Naive thymus-derived CD4-positive, alpha-beta T cell (primary cell): ENCODE results near the gene TNNI3K. TPM values are rescaled to one million over a fixed set of nuclear protein-coding genes. Genes with fewer than 3 reads are reported as not detected.
A peak's percentile ranks its signal among the peaks of the same experiment; 100 is the strongest.

Experiments
- ATAC-seq: fragments of 150-1000 bp; cut with Tn5 transposase; 2 replicates; pipeline ENCODE4 v1.10.0; 2021; ENCODE audit warnings: mild to moderate bottlenecking, moderate library complexity
- CTCF ChIA-PET: fragments of 350-600 bp; sonication (Branson Sonifier 250); formaldehyde crosslinking; loops from one replicate; lab custom pipeline; 2021; ENCODE audit warnings: antibody characterized with exemption; lab: Charles Lee
- POLR2A ChIA-PET: fragments of 350-600 bp; sonication (Branson Sonifier 250); formaldehyde crosslinking; loops from one replicate; lab custom pipeline; 2021; ENCODE audit warnings: antibody characterized with exemption, inconsistent platforms; lab: Charles Lee
- DNase-seq, 9 donors: peaks; one replicate each; pipeline versions ENCODE4 v3.0.0 to v3.0.0-alpha.2; 2020 to 2022; ENCODE audit warnings: mixed read lengths in 1 of 9
- H3K27ac ChIP-seq: one replicate; pipeline ENCODE4 v1.7.0; 2013; ENCODE audit warnings: mild to moderate bottlenecking, low read depth, low read length, moderate library complexity
- H3K27me3 ChIP-seq, 2 donors: one replicate each; pipeline ENCODE4 v1.7.0; 2013; ENCODE audit warnings: low read length in 2 of 2, mild to moderate bottlenecking in 2 of 2, moderate library complexity in 2 of 2; ENCODE audit not compliant: control insufficient read depth in 2 of 2, insufficient read depth in 2 of 2
- H3K36me3 ChIP-seq, 3 experiments: 1 replicate in 2 of 3; 2 replicates in 1 of 3; pipeline ENCODE4 v1.7.0; 2013; ENCODE audit warnings: low read length in 3 of 3, mild to moderate bottlenecking in 3 of 3, moderate library complexity in 1 of 3; ENCODE audit not compliant: insufficient read depth in 3 of 3, control insufficient read depth in 2 of 3
- H3K4me1 ChIP-seq, 2 donors: one replicate each; pipeline ENCODE4 v1.7.0; 2013; ENCODE audit warnings: low read length in 2 of 2, mild to moderate bottlenecking in 2 of 2, moderate library complexity in 1 of 2; ENCODE audit not compliant: control insufficient read depth in 2 of 2, insufficient read depth in 2 of 2
- H3K4me3 ChIP-seq: 2 replicates; pipeline ENCODE4 v1.7.0; 2013; ENCODE audit warnings: mild to moderate bottlenecking, low read length
- H3K9me3 ChIP-seq, 3 experiments: 1 replicate in 2 of 3; 2 replicates in 1 of 3; pipeline ENCODE4 v1.7.0; 2013; ENCODE audit warnings: low read length in 3 of 3; ENCODE audit not compliant: control insufficient read depth in 2 of 3
- H3K27ac Mint-ChIP-seq, 9 donors: one replicate each; pipeline ENCODE4 v1.8.0; 2020 to 2022; ENCODE audit warnings: mixed read lengths in 9 of 9, mild to moderate bottlenecking in 8 of 9, moderate library complexity in 5 of 9, inconsistent platforms in 2 of 9
- H3K27me3 Mint-ChIP-seq, 5 donors: one replicate each; pipeline ENCODE4 v1.8.0; 2021 to 2022; ENCODE audit warnings: mixed read lengths in 5 of 5, mild to moderate bottlenecking in 1 of 5
- H3K36me3 Mint-ChIP-seq, 5 donors: one replicate each; pipeline ENCODE4 v1.8.0; 2020 to 2022; ENCODE audit warnings: mixed read lengths in 5 of 5, mild to moderate bottlenecking in 3 of 5, inconsistent platforms in 1 of 5
- H3K4me1 Mint-ChIP-seq, 7 donors: one replicate each; pipeline ENCODE4 v1.8.0; 2020 to 2022; ENCODE audit warnings: mixed read lengths in 7 of 7, mild to moderate bottlenecking in 3 of 7, inconsistent platforms in 1 of 7
- H3K4me3 Mint-ChIP-seq, 10 donors: one replicate each; pipeline ENCODE4 v1.8.0; 2020 to 2022; ENCODE audit warnings: mild to moderate bottlenecking in 10 of 10, mixed read lengths in 10 of 10, moderate library complexity in 6 of 10, inconsistent platforms in 2 of 10
- H3K9me3 Mint-ChIP-seq, 11 donors: one replicate each; pipeline ENCODE4 v1.8.0; 2020 to 2022; ENCODE audit warnings: mixed read lengths in 11 of 11, mild to moderate bottlenecking in 4 of 11, inconsistent platforms in 1 of 11, moderate library complexity in 1 of 11
- intact Hi-C, 2 donors: fragments of 100-400 bp; cut with micrococcal nuclease; formaldehyde crosslinking; loops; one replicate each; pipeline ENCODE4 v1.15.1; 2023
- polyA plus RNA-seq, 2 donors: library from polyadenylated mRNA; unstranded; fragments of 300-500 nt; fragmentation: Illumina TruSeq; gene quantifications; one replicate each; pipeline ENCODE4 v1.2.3, GENCODE V29; 2021
- total RNA-seq, 6 experiments: library from RNA in 5 of 6; stranded (reverse) in 5 of 6; gene quantifications; 1 replicate in 5 of 6; 2 replicates in 1 of 6; pipeline ENCODE4 v1.2.3 and lab custom pipeline; 2021 to 2026

The TNNI3K gene
- total and polyA plus RNA-seq, 7 experiments from 2014 or later = 0.41 TPM; not detected in 6

DNA sequence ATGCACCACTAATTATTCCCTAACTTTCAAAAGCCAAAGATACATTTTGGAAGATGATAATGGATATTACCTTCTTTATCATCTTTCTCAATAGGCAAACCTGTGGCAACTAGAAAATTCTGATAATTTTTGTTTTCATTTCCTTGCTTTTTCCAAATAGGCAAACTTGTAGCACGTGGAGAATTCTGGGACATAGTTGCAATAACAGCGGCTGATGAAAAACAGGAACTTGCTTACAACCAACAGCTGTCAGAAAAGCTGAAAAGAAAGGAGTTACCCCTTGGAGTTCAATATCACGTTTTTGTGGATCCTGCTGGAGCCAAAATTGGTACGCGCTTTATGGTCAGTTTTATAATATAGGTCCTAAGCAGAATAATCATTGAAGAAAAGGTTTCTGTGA, 35.7 kb upstream of the TNNI3K start:
- Histone ChIP-seq H3K36me3 (peaks cover 0 to 3% (median 0%) of the 10 kb centered on the region in 3 experiments), H3K27me3 (no peaks in the 10 kb centered on the region), H3K27ac (no peak overlapping the region), H3K4me1 (peaks cover 5% of the 10 kb centered on the region in 2 donors), H3K9me3 (no peaks in the 10 kb centered on the region), H3K4me3 (no peak overlapping the region)
- H3K27me3 Mint-ChIP-seq = peaks cover 0 to 7% (median 0%) of the 10 kb centered on the region in 5 donors
- peaks cover 16 to 39% (median 19%) of the 10 kb centered on the region in 7 donors for H3K4me1 Mint-ChIP-seq
- POLR2A ChIA-PET = no interaction called here
- intact Hi-C loops = loop anchor here (2.0 kb wide), 4 partner anchors 1525 to 1917 kb away; partner anchors contain the start of genes ACADM (in 1 of the 2), NEGR1 (in 1 of the 2), RABGGTB (in 1 of the 2) and ST6GALNAC3 (in 1 of the 2)
- H3K36me3 Mint-ChIP-seq = peaks cover 0 to 22% (median 11%) of the 10 kb centered on the region in 5 donors
- DNase-seq = no peak
- CTCF ChIA-PET = interaction anchor here (1.2 kb wide), 1 partner anchor 534 kb away, joined by 4 read pairs; no protein-coding TSS in a partner anchor
- no peaks in the 10 kb centered on the region for H3K9me3 Mint-ChIP-seq
- H3K27ac Mint-ChIP-seq = peak overlapping the region in 2 of 9 donors; percentile 96
- peak overlapping the region in 8 of 10 donors; percentile 91 to 99 (median 94) for H3K4me3 Mint-ChIP-seq
- no peak for ATAC-seq

DNA sequence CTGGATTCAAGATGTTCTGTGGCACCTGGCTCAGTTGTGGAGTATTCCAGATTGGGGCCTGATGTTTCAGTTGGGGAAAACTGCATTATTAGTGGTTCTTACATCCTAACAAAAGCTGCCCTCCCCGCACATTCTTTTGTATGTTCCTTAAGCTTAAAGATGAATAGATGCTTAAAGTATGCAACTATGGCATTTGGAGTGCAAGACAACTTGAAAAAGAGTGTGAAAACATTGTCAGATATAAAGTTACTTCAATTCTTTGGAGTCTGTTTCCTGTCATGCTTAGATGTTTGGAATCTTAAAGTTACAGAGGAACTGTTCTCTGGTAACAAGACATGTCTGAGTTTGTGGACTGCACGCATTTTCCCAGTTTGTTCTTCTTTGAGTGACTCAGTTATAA, 29.9 kb upstream of the TNNI3K start:
- Mint-ChIP-seq H3K36me3 (peaks cover 0 to 56% (median 24%) of the 10 kb centered on the region in 5 donors), H3K27me3 (no peaks in the 10 kb centered on the region), H3K4me1 (peaks cover 0 to 5% (median 2%) of the 10 kb centered on the region in 7 donors), H3K4me3 (no peak overlapping the region), H3K9me3 (peaks cover 0 to 2% (median 0%) of the 10 kb centered on the region in 11 donors), H3K27ac (no peak overlapping the region)
- intact Hi-C loops = no loop called here
- Histone ChIP-seq H3K9me3 (no peaks in the 10 kb centered on the region), H3K4me1 (no peaks in the 10 kb centered on the region), H3K27ac (no peak overlapping the region), H3K36me3 (peaks cover 0 to 10% (median 3%) of the 10 kb centered on the region in 3 experiments), H3K27me3 (no peaks in the 10 kb centered on the region), H3K4me3 (no peak overlapping the region)
- ChIA-PET POLR2A (no interaction called here), CTCF (no interaction called here)
- ATAC-seq = no peak
- DNase-seq = no peak

- H3K27me3 Mint-ChIP-seq = no peaks in the 10 kb centered on the region
- H3K36me3 ChIP-seq = no peaks in the 10 kb centered on the region
- no peaks in the 10 kb centered on the region for H3K4me1 ChIP-seq
- H3K4me3 ChIP-seq = no peak overlapping the region
- no peak for ATAC-seq
- intact Hi-C loops = no loop called here
- no peak overlapping the region for H3K4me3 Mint-ChIP-seq
- H3K27me3 ChIP-seq = no peaks in the 10 kb centered on the region
- ChIA-PET POLR2A (no interaction called here), CTCF (no interaction called here)
- H3K4me1 Mint-ChIP-seq = peaks cover 0 to 2% (median 0%) of the 10 kb centered on the region in 7 donors
- no peak overlapping the region for H3K27ac Mint-ChIP-seq
- H3K9me3 ChIP-seq = no peaks in the 10 kb centered on the region
- H3K9me3 Mint-ChIP-seq = peaks cover 0 to 5% (median 3%) of the 10 kb centered on the region in 11 donors
- DNase-seq = no peak
- no peak overlapping the region for H3K27ac ChIP-seq
- H3K36me3 Mint-ChIP-seq = peaks cover 0 to 19% (median 12%) of the 10 kb centered on the region in 5 donors
These were observed 20.0 kb upstream of the TNNI3K start for GRCh38 chr1:74215229-74215628.

GRCh38 chr1:74222701-74223100, 12.5 kb upstream of the TNNI3K start:
- peaks cover 9 to 66% (median 46%) of the 10 kb centered on the region in 11 donors for H3K9me3 Mint-ChIP-seq
- H3K4me1 Mint-ChIP-seq = peaks cover 0 to 2% (median 0%) of the 10 kb centered on the region in 7 donors
- H3K27ac ChIP-seq = no peak overlapping the region
- DNase-seq = no peak
- ChIA-PET CTCF (no interaction called here), POLR2A (no interaction called here)
- H3K4me3 ChIP-seq = no peak overlapping the region
- H3K9me3 ChIP-seq = peaks cover 0 to 24% (median 5%) of the 10 kb centered on the region in 3 experiments
- H3K36me3 ChIP-seq = no peaks in the 10 kb centered on the region
- ATAC-seq = no peak
- peaks cover 0 to 47% (median 17%) of the 10 kb centered on the region in 5 donors for H3K36me3 Mint-ChIP-seq
- H3K27me3 ChIP-seq = no peaks in the 10 kb centered on the region
- peaks cover 0 to 6% (median 0%) of the 10 kb centered on the region in 5 donors for H3K27me3 Mint-ChIP-seq
- no peak overlapping the region for H3K27ac Mint-ChIP-seq
- no peaks in the 10 kb centered on the region for H3K4me1 ChIP-seq
- H3K4me3 Mint-ChIP-seq = no peak overlapping the region
- intact Hi-C loops = no loop called here

DNA sequence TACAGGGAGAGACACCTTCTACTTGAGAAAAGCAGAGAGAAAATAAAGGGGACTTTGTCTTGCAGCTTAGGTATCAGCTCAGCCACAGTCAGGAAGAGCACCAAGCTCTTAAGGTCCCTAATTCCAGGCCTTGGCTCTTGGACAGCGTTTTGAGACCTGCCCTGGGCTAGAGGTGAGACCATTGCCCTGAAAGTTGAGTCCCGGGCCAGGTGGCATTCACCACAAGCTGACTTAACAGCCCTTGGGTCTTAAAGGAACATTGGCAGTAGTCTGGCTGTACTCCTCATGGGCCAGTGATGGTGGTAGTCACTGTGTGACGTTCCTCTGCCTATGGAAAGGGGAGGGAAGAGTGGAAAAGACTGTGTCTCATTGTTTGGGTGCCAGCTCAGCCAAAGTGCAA, 11.7 kb upstream of the TNNI3K start:
- CTCF ChIA-PET = no interaction called here
- POLR2A ChIA-PET = no interaction called here
- peaks cover 0 to 47% (median 17%) of the 10 kb centered on the region in 5 donors for H3K36me3 Mint-ChIP-seq

GRCh38 chr1:74236440-74236839, 1.3 kb downstream of the TNNI3K start:
- no peak for DNase-seq
- Mint-ChIP-seq H3K4me3 (no peak overlapping the region), H3K36me3 (peaks cover 0 to 10% (median 0%) of the 10 kb centered on the region in 5 donors), H3K9me3 (peaks cover 0 to 19% (median 0%) of the 10 kb centered on the region in 11 donors), H3K27me3 (no peaks in the 10 kb centered on the region), H3K4me1 (no peaks in the 10 kb centered on the region), H3K27ac (no peak overlapping the region)
- Histone ChIP-seq H3K4me1 (no peaks in the 10 kb centered on the region), H3K36me3 (no peaks in the 10 kb centered on the region), H3K4me3 (no peak overlapping the region), H3K27ac (no peak overlapping the region), H3K27me3 (no peaks in the 10 kb centered on the region), H3K9me3 (no peaks in the 10 kb centered on the region)
- CTCF ChIA-PET = no interaction called here
- intact Hi-C loops = no loop called here
- POLR2A ChIA-PET = no interaction called here
- no peak for ATAC-seq

More for the DNA sequence above, 11.7 kb upstream of the TNNI3K start:
- Histone ChIP-seq H3K27me3 (no peaks in the 10 kb centered on the region), H3K36me3 (no peaks in the 10 kb centered on the region), H3K4me1 (no peaks in the 10 kb centered on the region), H3K27ac (no peak overlapping the region), H3K9me3 (peaks cover 0 to 28% (median 5%) of the 10 kb centered on the region in 3 experiments), H3K4me3 (no peak overlapping the region)
- no peak overlapping the region for H3K27ac Mint-ChIP-seq
- H3K4me1 Mint-ChIP-seq = peaks cover 0 to 2% (median 0%) of the 10 kb centered on the region in 7 donors
- DNase-seq = no peak
- peak overlapping the region in 1 of 10 donors; percentile 8 for H3K4me3 Mint-ChIP-seq
- H3K9me3 Mint-ChIP-seq = peaks cover 9 to 72% (median 50%) of the 10 kb centered on the region in 11 donors
- ATAC-seq = no peak
- peaks cover 0 to 6% (median 0%) of the 10 kb centered on the region in 5 donors for H3K27me3 Mint-ChIP-seq
- intact Hi-C loops = no loop called here

DNA sequence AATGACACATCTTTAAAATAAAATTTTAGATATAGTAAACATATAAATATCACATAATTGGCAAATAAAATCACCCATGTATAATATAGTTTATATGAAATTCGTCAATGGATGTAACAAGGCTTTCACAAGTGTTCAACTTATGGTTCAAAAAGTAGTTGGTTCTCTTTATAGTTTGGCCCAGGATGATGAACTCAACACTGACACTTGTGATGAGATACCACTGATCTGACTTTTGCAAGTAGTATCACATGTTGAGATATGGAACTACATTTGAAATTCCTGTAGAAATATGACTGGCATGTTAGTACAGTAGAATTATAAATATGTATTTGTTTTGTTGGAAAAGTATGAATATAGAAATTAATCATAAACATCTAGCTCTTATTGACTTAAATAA, 1.8 kb downstream of the TNNI3K start:
- no peak for ATAC-seq
- H3K36me3 Mint-ChIP-seq = peaks cover 0 to 10% (median 0%) of the 10 kb centered on the region in 5 donors
- intact Hi-C loops = no loop called here
- no peak overlapping the region for H3K27ac Mint-ChIP-seq
- H3K27me3 ChIP-seq = no peaks in the 10 kb centered on the region
- H3K27ac ChIP-seq = no peak overlapping the region
- peaks cover 0 to 18% (median 0%) of the 10 kb centered on the region in 11 donors for H3K9me3 Mint-ChIP-seq
- H3K4me3 Mint-ChIP-seq = no peak overlapping the region
- ChIA-PET CTCF (no interaction called here), POLR2A (no interaction called here)
- H3K9me3 ChIP-seq = no peaks in the 10 kb centered on the region
- H3K36me3 ChIP-seq = no peaks in the 10 kb centered on the region
- no peaks in the 10 kb centered on the region for H3K4me1 ChIP-seq
- H3K4me3 ChIP-seq = no peak overlapping the region
- H3K27me3 Mint-ChIP-seq = no peaks in the 10 kb centered on the region
- DNase-seq = no peak
- no peaks in the 10 kb centered on the region for H3K4me1 Mint-ChIP-seq
